DMS114 treated with DMSO at 0.1 percent for 48 hours (cell line): ENCODE measurements around the gene DDX39A.
"Not testable (repeated sequence)": the region's sequence is repeated elsewhere in the genome, so short reads cannot be mapped to it uniquely, and the experiment has no call there.

Experiments
- DNase-seq: peaks from one replicate; lab custom pipeline; 2025; ENCODE audit not compliant: unreplicated experiment; lab: John Stamatoyannopoulos, UW

Gene DDX39A

GRCh38 chr19:14391156-14391821 is 27.9 kb downstream of the DDX39A start:
- no peak for DNase-seq

GRCh38 chr19:14390548-14390947 is 28.6 kb downstream of the DDX39A start:
- DNase-seq = no peak

- no peak for DNase-seq
Observed at GRCh38 chr19:14385492-14385891, 33.6 kb downstream of the DDX39A start.

GRCh38 chr19:14383661-14384555 is 35.2 kb downstream of the DDX39A start:
- no peak for DNase-seq

- no peak for DNase-seq
Observed at GRCh38 chr19:14381689-14382474, 37.3 kb downstream of the DDX39A start.

- no peak for DNase-seq
Observed at GRCh38 chr19:14379294-14380065, 39.7 kb downstream of the DDX39A start.

- no peak for DNase-seq
Observed at GRCh38 chr19:14378890-14379289, 40.3 kb downstream of the DDX39A start.

- DNase-seq = no peak
Observed at GRCh38 chr19:14377883-14378328, 41.2 kb downstream of the DDX39A start.

- no peak for DNase-seq
Observed at GRCh38 chr19:14375582-14376291, 43.4 kb downstream of the DDX39A start.

GRCh38 chr19:14375055-14375581 is 44.0 kb downstream of the DDX39A start:
- no peak for DNase-seq

GRCh38 chr19:14374313-14374712 is 44.8 kb downstream of the DDX39A start:
- DNase-seq = not testable (repeated sequence)

GRCh38 chr19:14372384-14373077 is 46.6 kb downstream of the DDX39A start:
- not testable (repeated sequence) for DNase-seq

- no peak for DNase-seq
Observed at GRCh38 chr19:14371301-14371821, 47.8 kb downstream of the DDX39A start.

GRCh38 chr19:14370940-14371280 is 48.2 kb downstream of the DDX39A start:
- DNase-seq = no peak

GRCh38 chr19:14370169-14370939 is 48.8 kb downstream of the DDX39A start:
- DNase-seq = no peak

- DNase-seq = no peak
Observed at GRCh38 chr19:14369399-14370168, 49.6 kb downstream of the DDX39A start.

GRCh38 chr19:14368011-14368513 is 51.1 kb downstream of the DDX39A start:
- DNase-seq = no peak
